ENCODE measurements around the gene TDRD1.

Gene TDRD1

GRCh38 chr10:114239994-114240345 is 60.8 kb downstream of the TDRD1 start:
- no peak for DNase-seq

GRCh38 chr10:114242235-114242634 is 63.1 kb downstream of the TDRD1 start:
- no peak for DNase-seq

DNA sequence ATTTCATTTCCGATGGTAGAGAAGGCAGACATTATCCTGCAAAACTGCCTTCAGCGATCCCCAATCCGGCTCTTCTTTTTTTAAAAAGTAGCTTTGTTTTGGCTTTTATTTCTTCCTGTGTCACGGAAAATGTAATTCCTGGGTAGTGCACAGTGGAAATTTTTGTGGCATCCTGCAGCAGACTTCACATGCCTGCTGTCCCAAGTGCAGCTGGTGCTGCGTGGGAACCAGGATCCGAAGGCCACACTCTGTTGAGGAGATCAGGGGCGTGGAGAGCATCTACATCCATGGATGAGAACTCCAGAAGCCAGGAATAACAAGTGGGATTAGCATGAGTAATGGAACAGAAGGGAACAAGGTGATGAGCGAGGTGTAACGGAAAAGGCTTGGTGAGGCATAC is 64.5 kb downstream of the TDRD1 start:
- DNase-seq = no peak

DNA sequence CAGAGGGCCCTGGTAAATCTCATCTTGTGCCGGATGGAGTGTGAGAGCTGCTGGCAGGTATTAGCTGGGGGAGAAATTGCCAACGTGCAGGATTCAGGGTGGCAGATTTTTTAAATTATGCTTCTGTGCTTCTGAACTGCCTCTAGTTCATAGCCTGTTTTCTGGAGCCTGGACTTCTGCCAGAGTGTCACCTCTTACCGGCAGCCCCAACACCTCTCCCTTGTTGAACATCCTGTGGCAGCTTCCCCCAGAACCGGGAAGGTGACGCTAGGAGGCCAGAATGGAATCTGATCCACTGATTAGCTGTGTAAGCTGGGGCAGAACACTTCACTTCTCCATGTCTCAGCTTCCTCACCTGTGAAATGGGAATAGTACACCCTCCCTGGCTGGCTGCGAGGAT is 65.0 kb downstream of the TDRD1 start:
- DNase-seq = no peak

DNA sequence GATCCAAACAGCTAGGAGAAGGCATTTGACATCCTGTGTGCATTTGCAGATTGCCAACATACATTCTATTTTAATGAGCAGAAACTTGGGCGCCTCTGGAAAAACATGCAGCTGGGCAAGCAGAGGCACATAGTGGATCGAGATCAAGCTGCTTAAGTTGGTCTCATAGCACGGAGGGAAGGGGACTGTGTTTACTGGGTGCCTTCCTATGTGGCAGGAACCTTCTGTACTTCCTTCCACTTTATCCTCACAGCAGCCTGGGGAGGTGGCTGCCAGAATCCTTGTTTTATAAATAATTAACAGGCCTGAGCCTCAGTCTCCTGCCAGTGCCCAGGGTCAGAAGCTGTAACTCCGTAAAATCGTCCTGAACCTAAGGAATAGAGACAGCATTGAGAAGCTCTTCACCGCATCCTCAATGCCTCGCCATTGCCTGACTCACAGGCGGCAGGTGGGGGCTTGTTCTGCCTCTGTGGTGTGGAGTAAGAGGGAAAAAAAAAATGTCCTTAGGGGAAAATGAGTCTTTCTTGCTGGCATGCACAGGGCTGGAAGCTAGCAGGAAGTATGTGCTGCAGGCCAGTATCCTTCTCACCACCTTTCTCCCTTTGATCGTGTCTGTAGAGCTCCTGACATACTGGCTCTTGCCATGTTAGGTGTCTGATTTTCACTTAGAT is 66.1 kb downstream of the TDRD1 start:
- no peak for DNase-seq

DNA sequence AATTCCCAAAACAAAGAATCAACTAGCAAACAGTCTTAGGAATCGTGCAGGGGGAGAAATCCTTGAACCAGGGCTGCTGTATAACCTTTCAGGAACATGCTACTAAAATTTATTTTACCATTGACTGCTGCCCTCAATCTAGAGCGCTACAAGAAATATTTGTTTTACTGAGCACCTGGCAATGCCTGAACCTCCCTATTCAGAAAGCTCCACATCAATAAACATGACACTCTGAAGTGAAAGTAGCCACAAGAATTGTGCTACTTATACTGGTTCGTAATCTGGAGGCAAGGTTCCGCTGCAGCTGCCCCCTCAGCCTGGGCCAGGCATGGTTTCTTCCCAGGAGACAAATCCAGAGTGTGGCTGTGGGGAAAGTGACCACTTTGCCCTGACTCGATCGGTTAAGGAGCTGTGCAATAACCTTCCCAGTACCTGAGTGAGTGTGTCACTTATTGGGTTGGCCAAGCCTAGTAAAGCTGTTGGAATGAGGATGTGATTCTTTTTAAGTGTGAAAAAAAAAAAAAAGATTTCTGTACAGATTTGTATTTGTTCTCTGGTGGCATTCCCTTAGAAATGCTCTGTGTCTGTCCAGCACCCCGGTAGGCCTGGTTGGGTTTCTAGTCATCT is 67.6 kb downstream of the TDRD1 start:
- no peak for DNase-seq

DNA sequence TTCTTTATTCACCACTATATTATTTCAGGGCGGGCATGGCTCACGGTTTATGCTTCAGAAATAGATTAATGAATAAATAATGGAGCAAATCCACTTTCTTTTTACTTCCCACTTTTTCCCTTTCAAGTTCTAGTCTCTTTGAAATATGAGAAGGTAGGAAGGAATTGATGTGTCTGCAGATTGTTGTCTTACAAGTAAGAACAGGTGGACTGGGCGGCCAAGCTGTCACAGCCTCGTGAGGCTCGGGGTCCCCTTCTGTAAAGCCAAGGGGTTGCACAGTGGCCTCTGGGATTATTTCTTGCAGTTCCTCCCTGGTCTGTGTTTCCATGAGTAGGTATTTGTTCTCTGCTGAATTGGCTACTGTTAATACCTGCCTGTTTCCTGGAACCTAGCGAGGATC is 71.1 kb downstream of the TDRD1 start:
- DNase-seq = no peak

DNA sequence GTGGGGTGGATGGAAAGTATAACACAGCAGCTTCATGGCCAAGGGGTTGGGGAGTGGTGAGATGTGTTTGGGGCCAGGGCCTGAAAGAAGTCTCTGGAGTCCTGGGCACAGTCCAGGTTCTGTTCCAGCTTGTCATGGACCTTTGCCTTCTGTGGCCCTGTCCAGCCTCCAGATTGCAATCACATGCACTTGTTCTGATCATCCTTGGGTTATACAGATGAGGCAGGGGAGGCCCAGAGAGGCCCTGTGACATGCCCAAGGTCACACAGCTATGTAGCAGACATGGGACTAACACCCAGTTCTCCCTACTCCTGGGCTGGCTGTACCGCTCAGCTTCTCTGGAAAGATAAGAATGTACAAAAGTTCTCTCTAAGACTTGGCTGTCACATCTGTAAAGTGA is 71.6 kb downstream of the TDRD1 start:
- no peak for DNase-seq

GRCh38 chr10:114252092-114252491 is 72.9 kb downstream of the TDRD1 start:
- DNase-seq = no peak

DNA sequence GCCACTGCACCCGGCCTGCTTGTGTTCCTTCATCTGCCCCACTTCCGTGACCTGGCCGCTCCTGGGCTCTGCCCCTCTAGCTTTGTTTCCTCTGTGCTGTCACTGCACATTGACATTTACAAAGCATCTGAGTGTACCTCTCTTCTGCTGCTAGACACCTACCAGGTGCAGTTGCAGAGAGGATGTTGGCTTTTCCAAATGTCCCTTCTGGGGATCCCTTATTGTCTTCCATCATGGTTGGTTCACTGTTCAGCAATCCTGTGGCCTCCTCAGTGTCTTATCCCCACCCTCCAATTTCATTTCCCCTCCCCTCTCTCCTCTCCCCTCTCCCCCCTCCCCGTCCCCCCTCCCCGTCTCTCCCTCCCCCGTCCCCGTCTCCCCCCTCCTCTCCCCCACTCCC is 73.7 kb downstream of the TDRD1 start:
- no peak for DNase-seq

GRCh38 chr10:114255227-114255626 is 76.1 kb downstream of the TDRD1 start:
- DNase-seq = no peak

GRCh38 chr10:114256008-114256765 is 77.0 kb downstream of the TDRD1 start:
- no peak for DNase-seq

GRCh38 chr10:114256822-114257221 is 77.7 kb downstream of the TDRD1 start:
- DNase-seq = no peak

DNA sequence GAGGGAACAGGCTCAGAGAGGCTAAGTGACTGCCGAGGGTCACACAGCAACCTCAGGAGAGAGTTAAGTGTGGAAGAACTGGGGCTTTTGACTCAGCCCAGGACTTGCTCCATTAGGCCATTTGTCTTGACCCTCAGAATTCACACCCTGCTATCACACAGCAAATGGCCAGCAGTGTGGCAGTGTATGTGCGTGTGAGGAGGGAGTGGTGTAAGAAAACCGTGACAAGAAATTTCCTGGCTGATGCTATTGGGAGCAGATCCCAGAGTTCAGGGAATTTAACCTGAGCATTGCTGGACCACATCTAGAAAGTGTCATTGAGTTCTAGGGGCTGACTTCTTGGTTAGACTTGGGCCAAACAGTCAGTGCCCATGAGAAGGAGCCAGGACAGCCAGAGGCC is 78.3 kb downstream of the TDRD1 start:
- no peak for DNase-seq

DNA sequence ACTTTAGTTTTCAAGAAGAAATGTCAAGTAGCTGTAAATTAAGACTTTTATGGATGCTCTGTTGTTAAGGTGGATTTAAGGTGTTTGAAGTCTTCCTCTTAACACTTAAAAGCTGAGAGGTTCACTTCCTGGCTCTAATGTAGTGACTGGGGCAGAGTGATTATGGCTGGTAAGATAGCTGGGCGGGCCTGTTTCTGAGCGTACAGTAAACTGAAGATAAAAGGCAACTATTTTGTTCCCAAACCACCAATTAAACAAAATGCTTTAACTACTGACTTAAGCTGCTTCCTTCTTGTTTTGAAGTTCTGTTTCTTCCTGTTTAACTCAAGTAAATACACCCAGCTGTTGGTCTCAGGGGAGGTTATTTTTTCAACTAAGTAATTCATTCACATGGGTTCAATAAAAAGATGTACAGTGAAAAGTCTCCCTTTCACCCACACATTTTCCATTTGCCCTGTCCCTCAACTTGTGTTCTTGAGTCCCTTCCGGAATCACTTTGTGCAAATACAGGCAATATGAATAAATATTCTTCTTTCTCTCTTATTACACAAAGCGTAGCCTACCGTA is 79.2 kb downstream of the TDRD1 start:
- DNase-seq = no peak

DNA sequence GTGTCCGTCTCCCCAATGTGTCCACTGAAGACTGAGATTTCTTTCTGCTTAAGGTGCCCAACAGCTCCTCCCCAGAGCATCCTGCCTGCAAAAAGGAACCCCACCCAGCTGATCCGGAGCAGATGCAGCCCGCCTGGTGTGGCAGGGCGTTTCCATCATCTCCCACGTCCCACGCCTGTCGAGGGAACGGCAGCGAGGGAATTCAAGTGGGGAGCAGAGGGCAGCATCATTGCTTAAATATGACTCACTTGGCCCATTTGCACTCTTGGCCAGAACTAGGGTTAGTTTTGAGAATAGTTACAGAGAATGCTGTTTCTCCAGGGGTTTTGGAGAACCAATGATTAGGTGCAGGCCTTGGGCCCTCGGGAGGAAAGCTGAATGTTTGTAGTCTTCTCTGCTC is 80.7 kb downstream of the TDRD1 start:
- DNase-seq = no peak

- no peak for DNase-seq
These were observed 81.2 kb downstream of the TDRD1 start for GRCh38 chr10:114260366-114260765.

GRCh38 chr10:114261076-114261475 is 81.9 kb downstream of the TDRD1 start:
- no peak for DNase-seq

GRCh38 chr10:114262496-114262895 is 83.3 kb downstream of the TDRD1 start:
- no peak for DNase-seq

DNA sequence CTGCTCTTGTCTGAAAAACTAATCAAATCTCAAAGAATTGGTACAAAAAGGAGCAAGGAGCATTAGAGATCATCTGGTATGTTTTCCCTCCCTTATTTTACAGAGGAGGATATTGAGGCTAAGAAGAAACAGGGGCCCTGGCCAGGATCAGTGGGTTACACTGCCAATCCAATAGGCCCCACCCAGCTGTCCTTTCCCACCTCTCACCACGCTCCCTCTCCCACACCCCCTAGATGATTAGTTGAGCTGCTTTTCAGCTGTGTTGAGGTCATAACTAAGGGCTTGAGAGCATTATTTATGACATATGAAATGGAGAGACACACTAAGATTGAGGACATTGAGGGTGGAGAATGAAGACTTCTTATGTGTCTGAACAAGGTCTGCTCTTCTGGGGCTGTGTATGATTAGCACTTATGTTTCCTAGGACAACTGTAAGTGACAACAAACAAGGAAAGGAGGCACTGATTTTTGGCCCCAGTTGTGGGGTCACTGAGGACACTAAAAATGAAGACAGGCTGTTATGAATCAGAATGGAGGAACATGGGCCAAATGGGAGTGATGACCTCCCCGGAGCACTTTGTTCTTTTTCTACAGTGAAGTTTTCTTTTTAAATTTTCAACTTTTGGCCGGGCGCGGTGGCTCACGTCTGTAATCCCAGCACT is 86.4 kb downstream of the TDRD1 start:
- no peak for DNase-seq

GRCh38 chr10:114266521-114266920 is 87.4 kb downstream of the TDRD1 start:
- no peak for DNase-seq

DNA sequence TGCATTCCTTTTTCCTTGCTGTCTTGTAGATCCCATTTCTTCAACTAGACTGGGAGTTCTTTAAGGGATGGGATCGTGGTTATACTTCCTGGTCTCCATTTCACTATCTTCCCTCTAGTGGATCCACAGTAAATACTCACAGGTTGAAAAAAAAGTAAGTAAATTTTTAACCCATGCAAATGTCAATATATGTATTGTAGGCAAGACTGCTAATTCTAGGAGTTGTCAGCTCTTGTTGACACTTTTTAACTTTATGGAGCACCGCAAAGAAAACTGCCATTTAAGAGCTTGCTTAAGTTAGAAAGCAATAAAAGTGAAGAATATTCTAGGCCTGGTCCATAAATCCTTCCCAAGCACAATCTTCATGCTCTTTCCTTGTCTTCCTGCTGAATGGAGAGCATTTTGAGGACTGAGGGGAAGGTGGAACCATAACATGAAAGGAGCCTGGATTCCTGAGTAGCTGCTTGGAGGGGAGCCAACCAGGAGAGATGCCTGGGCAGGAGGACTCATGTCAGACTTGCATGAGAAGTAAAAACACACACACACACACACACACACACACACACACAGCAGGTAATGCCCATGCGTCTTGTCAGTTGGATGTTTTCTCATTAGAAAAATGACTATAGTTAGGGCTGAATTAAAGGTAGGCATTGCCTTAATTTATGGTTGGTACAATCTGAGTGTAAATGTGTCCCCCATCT is 92.1 kb downstream of the TDRD1 start:
- DNase-seq = no peak

DNA sequence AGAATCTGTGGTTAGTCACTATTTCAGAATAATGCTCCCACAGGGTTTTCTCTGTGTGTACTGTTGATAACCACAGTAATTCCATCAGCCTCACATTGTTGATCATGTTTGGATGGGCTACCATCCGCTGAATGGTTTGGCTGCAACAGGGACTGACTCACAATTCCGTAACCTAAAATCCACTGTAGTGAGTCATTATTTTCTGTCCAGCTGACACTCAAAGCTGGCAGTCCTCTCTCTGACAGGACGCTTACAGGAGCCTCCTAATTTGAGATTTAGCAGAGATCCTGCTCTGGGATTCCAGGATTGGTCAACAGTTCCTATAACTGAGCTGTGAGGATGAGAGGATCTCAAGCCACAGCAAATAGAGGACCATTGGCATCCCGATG is 92.6 kb downstream of the TDRD1 start:
- no peak for DNase-seq
